Activated CD4-positive, alpha-beta T cell treated with anti-CD3 and anti-CD28 coated beads, Interleukin-2, amount 10 ng/mL, durations not matched to agents 24 days and 14 days (primary cell): ENCODE measurements around the gene MCF2L2. TPM values are rescaled to one million over a fixed set of nuclear protein-coding genes. Genes with fewer than 3 reads are reported as not detected.
A peak's percentile ranks its signal among the peaks of the same experiment; 100 is the strongest.

ENCODE experiments used
- DNase-seq: peaks from one replicate; pipeline ENCODE4 v3.0.0; 2022
- H3K27ac Mint-ChIP-seq: one replicate; pipeline ENCODE4 v1.8.0; 2022; ENCODE audit warnings: mild to moderate bottlenecking, mixed read lengths
- H3K27me3 Mint-ChIP-seq: one replicate; pipeline ENCODE4 v1.8.0; 2022; ENCODE audit warnings: mixed read lengths
- H3K36me3 Mint-ChIP-seq: one replicate; pipeline ENCODE4 v1.8.0; 2022; ENCODE audit warnings: low read depth, mild to moderate bottlenecking, mixed read lengths
- H3K4me1 Mint-ChIP-seq: one replicate; pipeline ENCODE4 v1.8.0; 2021; ENCODE audit warnings: mixed read lengths
- H3K4me3 Mint-ChIP-seq: one replicate; pipeline ENCODE4 v1.8.0; 2022; ENCODE audit warnings: mild to moderate bottlenecking, moderate library complexity, mixed read lengths
- H3K9me3 Mint-ChIP-seq: one replicate; pipeline ENCODE4 v1.8.0; 2021; ENCODE audit warnings: mixed read lengths
- intact Hi-C: fragments of 100-400 bp; cut with micrococcal nuclease; formaldehyde crosslinking; loops from one replicate; pipeline ENCODE4 v1.15.1; 2023
- total RNA-seq: library from RNA; stranded (reverse); gene quantifications from 2 replicates; pipeline ENCODE4 v1.2.3, GENCODE V29; 2022

The MCF2L2 gene
- total RNA-seq, 1 donor from 2014 or later, result 4.8 TPM

GRCh38 chr3:183328823-183329222 lies 99.6 kb downstream of the MCF2L2 start:
- H3K4me3 Mint-ChIP-seq, result no peak overlapping the region
- H3K36me3 Mint-ChIP-seq, result peaks cover under 1% of the 10 kb centered on the region
- intact Hi-C loops, result no loop called here
- H3K9me3 Mint-ChIP-seq, result no peaks in the 10 kb centered on the region
- peaks cover 2% of the 10 kb centered on the region for H3K27me3 Mint-ChIP-seq
- H3K27ac Mint-ChIP-seq, result no peak overlapping the region
- DNase-seq, result no peak
- peaks cover 20% of the 10 kb centered on the region for H3K4me1 Mint-ChIP-seq

- H3K36me3 Mint-ChIP-seq, result no peaks in the 10 kb centered on the region
- H3K4me1 Mint-ChIP-seq, result peaks cover 20% of the 10 kb centered on the region
- intact Hi-C loops, result no loop called here
- no peak overlapping the region for H3K4me3 Mint-ChIP-seq
- H3K9me3 Mint-ChIP-seq, result no peaks in the 10 kb centered on the region
- DNase-seq, result no peak
- H3K27ac Mint-ChIP-seq, result no peak overlapping the region
- H3K27me3 Mint-ChIP-seq, result peaks cover 2% of the 10 kb centered on the region
These were observed 100.3 kb downstream of the MCF2L2 start for GRCh38 chr3:183328164-183328563.

GRCh38 chr3:183327343-183327742 lies 101.1 kb downstream of the MCF2L2 start:
- Mint-ChIP-seq H3K4me3 (no peak overlapping the region), H3K9me3 (no peaks in the 10 kb centered on the region), H3K4me1 (peaks cover 20% of the 10 kb centered on the region), H3K36me3 (no peaks in the 10 kb centered on the region), H3K27ac (no peak overlapping the region), H3K27me3 (peaks cover 2% of the 10 kb centered on the region)
- no peak for DNase-seq
- intact Hi-C loops, result no loop called here

- H3K4me1 Mint-ChIP-seq, result peaks cover 24% of the 10 kb centered on the region
- H3K27ac Mint-ChIP-seq, result no peak overlapping the region
- H3K27me3 Mint-ChIP-seq, result peaks cover 2% of the 10 kb centered on the region
- no peaks in the 10 kb centered on the region for H3K9me3 Mint-ChIP-seq
- intact Hi-C loops, result no loop called here
- H3K4me3 Mint-ChIP-seq, result no peak overlapping the region
- peaks cover 1% of the 10 kb centered on the region for H3K36me3 Mint-ChIP-seq
- no peak for DNase-seq
These were observed 104.3 kb downstream of the MCF2L2 start for GRCh38 chr3:183324083-183324482.

- Mint-ChIP-seq H3K4me1 (peaks cover 18% of the 10 kb centered on the region), H3K9me3 (no peaks in the 10 kb centered on the region), H3K27me3 (no peaks in the 10 kb centered on the region), H3K27ac (peak overlapping the region; percentile 42), H3K36me3 (peaks cover 5% of the 10 kb centered on the region), H3K4me3 (peak overlapping the region; percentile 62)
- DNase-seq, result no peak
- intact Hi-C loops, result loop anchor here (1.0 kb wide), 1 partner anchor 34 kb away; no protein-coding TSS in a partner anchor
These were observed 109.0 kb downstream of the MCF2L2 start for GRCh38 chr3:183319371-183319770.

GRCh38 chr3:183318877-183319276 lies 109.5 kb downstream of the MCF2L2 start:
- Mint-ChIP-seq H3K9me3 (no peaks in the 10 kb centered on the region), H3K36me3 (peaks cover 5% of the 10 kb centered on the region), H3K27ac (peak overlapping the region; percentile 42), H3K4me1 (peaks cover 18% of the 10 kb centered on the region), H3K4me3 (peak overlapping the region; percentile 62), H3K27me3 (no peaks in the 10 kb centered on the region)
- intact Hi-C loops, result loop anchor here (1.0 kb wide), 1 partner anchor 34 kb away; no protein-coding TSS in a partner anchor
- peak; percentile 66 for DNase-seq

- Mint-ChIP-seq H3K4me3 (no peak overlapping the region), H3K27ac (no peak overlapping the region), H3K4me1 (peaks cover 20% of the 10 kb centered on the region), H3K36me3 (peaks cover 5% of the 10 kb centered on the region), H3K9me3 (no peaks in the 10 kb centered on the region), H3K27me3 (no peaks in the 10 kb centered on the region)
- DNase-seq, result no peak
- intact Hi-C loops, result no loop called here
These were observed 110.2 kb downstream of the MCF2L2 start for GRCh38 chr3:183317886-183318865.

GRCh38 chr3:183317271-183317670 lies 111.1 kb downstream of the MCF2L2 start:
- no peaks in the 10 kb centered on the region for H3K9me3 Mint-ChIP-seq
- H3K27ac Mint-ChIP-seq, result no peak overlapping the region
- no peak for DNase-seq
- H3K36me3 Mint-ChIP-seq, result peaks cover 8% of the 10 kb centered on the region
- no peaks in the 10 kb centered on the region for H3K27me3 Mint-ChIP-seq
- no peak overlapping the region for H3K4me3 Mint-ChIP-seq
- intact Hi-C loops, result no loop called here
- peaks cover 26% of the 10 kb centered on the region for H3K4me1 Mint-ChIP-seq

GRCh38 chr3:183315739-183316138 lies 112.7 kb downstream of the MCF2L2 start:
- no peaks in the 10 kb centered on the region for H3K27me3 Mint-ChIP-seq
- peaks cover 9% of the 10 kb centered on the region for H3K36me3 Mint-ChIP-seq
- peaks cover 26% of the 10 kb centered on the region for H3K4me1 Mint-ChIP-seq
- H3K27ac Mint-ChIP-seq, result no peak overlapping the region
- no peak for DNase-seq
- intact Hi-C loops, result no loop called here
- no peaks in the 10 kb centered on the region for H3K9me3 Mint-ChIP-seq
- no peak overlapping the region for H3K4me3 Mint-ChIP-seq

- Mint-ChIP-seq H3K27ac (no peak overlapping the region), H3K36me3 (peaks cover 13% of the 10 kb centered on the region), H3K9me3 (no peaks in the 10 kb centered on the region), H3K4me1 (peaks cover 12% of the 10 kb centered on the region), H3K27me3 (no peaks in the 10 kb centered on the region), H3K4me3 (no peak overlapping the region)
- no peak for DNase-seq
- intact Hi-C loops, result no loop called here
These were observed 114.7 kb downstream of the MCF2L2 start for GRCh38 chr3:183313764-183314163.

GRCh38 chr3:183313351-183313750 lies 115.1 kb downstream of the MCF2L2 start:
- H3K4me3 Mint-ChIP-seq, result no peak overlapping the region

GRCh38 chr3:183312433-183312832 lies 116.0 kb downstream of the MCF2L2 start:
- H3K4me1 Mint-ChIP-seq, result peaks cover 16% of the 10 kb centered on the region
- DNase-seq, result no peak
- H3K4me3 Mint-ChIP-seq, result no peak overlapping the region
- peaks cover 10% of the 10 kb centered on the region for H3K36me3 Mint-ChIP-seq
- no peaks in the 10 kb centered on the region for H3K9me3 Mint-ChIP-seq
- intact Hi-C loops, result no loop called here
- no peaks in the 10 kb centered on the region for H3K27me3 Mint-ChIP-seq
- no peak overlapping the region for H3K27ac Mint-ChIP-seq

More at GRCh38 chr3:183313351-183313750, 115.1 kb downstream of the MCF2L2 start:
- H3K9me3 Mint-ChIP-seq, result no peaks in the 10 kb centered on the region
- peaks cover 13% of the 10 kb centered on the region for H3K36me3 Mint-ChIP-seq
- intact Hi-C loops, result no loop called here
- H3K27me3 Mint-ChIP-seq, result no peaks in the 10 kb centered on the region
- DNase-seq, result no peak
- no peak overlapping the region for H3K27ac Mint-ChIP-seq
- peaks cover 12% of the 10 kb centered on the region for H3K4me1 Mint-ChIP-seq

GRCh38 chr3:183310936-183311335 lies 117.5 kb downstream of the MCF2L2 start:
- no peak overlapping the region for H3K4me3 Mint-ChIP-seq
- DNase-seq, result no peak

GRCh38 chr3:183309276-183309675 lies 119.1 kb downstream of the MCF2L2 start:
- Mint-ChIP-seq H3K36me3 (peaks cover 10% of the 10 kb centered on the region), H3K27ac (no peak overlapping the region), H3K9me3 (no peaks in the 10 kb centered on the region), H3K27me3 (no peaks in the 10 kb centered on the region), H3K4me3 (no peak overlapping the region), H3K4me1 (peaks cover 29% of the 10 kb centered on the region)
- intact Hi-C loops, result loop anchor here (5.0 kb wide), 2 partner anchors 58 to 73 kb away; no protein-coding TSS in a partner anchor
- no peak for DNase-seq

More at GRCh38 chr3:183310936-183311335, 117.5 kb downstream of the MCF2L2 start:
- H3K4me1 Mint-ChIP-seq, result peaks cover 29% of the 10 kb centered on the region
- peaks cover 10% of the 10 kb centered on the region for H3K36me3 Mint-ChIP-seq
- no peaks in the 10 kb centered on the region for H3K9me3 Mint-ChIP-seq
- no peak overlapping the region for H3K27ac Mint-ChIP-seq
- intact Hi-C loops, result no loop called here
- H3K27me3 Mint-ChIP-seq, result no peaks in the 10 kb centered on the region
